Kidney glomerular epithelial cell (primary cell): ENCODE data around the gene KRTCAP2.
A peak's percentile ranks its signal among the peaks of the same experiment; 100 is the strongest.

Experiments used
- DNase-seq: peaks from one replicate; lab custom pipeline; 2025; lab: John Stamatoyannopoulos, UW

The KRTCAP2 gene

DNA sequence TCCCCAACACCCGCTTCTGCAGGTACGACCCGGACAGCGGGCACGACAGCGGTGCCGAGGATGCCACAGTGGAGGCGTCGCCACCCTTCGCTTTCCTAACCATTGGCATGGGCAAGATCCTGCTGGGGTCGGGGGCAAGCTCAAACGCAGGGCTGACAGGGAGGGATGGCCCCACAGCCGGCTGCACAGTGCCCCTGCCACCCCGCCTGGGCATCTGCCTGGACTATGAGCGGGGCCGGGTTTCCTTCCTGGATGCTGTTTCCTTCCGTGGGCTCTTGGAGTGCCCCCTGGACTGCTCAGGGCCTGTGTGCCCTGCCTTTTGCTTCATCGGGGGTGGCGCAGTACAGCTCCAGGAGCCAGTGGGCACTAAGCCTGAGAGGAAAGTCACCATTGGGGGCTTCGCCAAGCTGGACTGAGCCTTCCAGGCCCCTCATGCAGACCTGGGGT, 10.7 kb upstream of the KRTCAP2 start:
- DNase-seq = no peak

- DNase-seq = no peak
Measured at GRCh38 chr1:155182052-155182550, 9.0 kb upstream of the KRTCAP2 start.

DNA sequence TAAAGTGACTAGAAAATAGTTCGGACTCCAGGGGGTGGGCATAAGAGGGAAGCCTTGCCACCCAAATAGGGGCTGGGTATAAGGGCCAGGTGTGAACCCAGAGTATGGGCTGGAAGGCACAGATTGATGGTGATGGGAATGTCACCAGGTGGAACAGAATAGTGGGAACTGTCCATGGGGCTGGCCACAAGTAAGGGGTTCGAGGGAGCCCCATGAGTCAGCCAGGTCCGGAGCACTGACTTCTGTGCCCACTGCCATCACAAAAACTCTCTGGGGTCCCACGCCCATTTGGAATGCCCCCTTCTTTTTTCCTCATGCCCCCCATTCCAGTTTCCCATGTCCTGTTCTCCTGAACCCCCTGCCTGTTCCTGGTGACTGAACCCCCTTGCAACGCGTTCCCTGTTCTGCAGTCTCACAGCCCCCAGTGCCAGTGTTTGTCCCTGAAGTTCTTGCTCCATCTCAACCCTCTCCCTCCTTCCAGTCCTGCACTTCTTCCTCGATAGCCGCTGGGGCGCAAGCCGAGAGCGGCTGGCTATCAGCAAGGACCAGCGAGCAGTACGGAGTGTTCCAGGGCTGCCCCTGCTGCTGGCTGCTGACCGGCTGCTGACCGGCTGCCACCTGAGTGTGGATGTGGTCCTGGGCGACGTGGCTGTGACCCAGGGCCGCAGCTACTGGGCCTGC, 8.4 kb upstream of the KRTCAP2 start:
- no peak for DNase-seq

DNA sequence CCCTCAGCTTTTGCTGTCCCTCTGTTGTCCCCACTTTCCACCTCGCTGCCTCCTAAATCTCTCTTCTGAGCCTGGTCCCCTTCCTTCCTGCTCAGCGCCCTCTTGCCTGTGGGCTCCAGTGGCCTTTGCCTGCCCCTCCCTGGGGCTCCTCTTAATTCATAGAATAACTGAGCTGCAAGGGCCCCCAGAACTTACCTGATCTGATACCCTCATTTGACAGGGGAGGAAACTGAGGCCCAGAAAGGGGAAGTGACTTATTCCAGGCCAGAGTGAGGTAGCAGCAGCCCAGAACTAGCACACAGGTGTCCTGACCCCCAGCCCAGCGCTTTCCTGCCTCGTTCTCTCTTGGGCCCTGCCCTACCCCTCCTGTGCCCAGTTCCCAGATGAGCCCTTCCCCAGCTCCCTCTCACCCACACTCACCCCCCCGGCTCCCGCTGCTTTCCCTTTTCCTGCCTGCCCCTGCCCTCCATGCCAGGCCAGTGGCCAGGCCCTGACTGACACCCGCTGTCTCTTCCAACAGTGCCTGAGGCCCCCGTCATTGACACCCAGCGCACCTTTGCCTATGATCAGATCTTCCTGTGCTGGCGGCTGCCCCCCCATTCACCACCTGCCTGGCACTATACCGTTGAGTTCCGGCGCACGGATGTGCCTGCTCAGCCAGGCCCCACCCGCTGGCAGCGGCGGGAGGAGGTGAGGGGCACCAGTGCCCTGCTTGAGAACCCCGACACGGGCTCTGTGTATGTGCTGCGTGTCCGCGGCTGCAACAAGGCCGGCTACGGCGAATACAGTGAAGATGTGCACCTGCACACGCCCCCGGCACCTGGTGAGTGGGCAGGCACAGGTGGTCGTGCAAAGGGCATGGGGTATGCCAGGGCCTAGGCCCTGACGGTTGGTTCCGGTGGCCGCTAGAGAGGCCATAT, 6.3 kb upstream of the KRTCAP2 start:
- DNase-seq = no peak

- no peak for DNase-seq
Measured at GRCh38 chr1:155178441-155179111, 5.5 kb upstream of the KRTCAP2 start.

DNA sequence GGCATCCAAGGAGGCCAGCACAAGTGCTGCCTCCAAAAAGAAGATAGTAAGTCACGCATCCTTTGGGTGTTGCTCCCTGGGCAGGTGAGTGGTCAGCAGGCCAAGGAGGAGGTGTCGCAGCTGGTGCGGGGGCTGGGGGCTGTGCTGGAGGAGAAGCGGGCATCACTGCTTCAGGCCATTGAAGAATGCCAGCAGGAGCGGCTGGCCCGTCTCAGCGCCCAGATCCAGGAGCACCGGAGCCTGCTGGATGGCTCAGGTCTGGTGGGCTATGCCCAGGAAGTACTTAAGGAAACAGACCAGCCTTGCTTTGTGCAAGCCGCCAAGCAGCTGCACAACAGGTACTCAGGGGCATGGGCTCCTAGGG, 4.8 kb upstream of the KRTCAP2 start:
- no peak for DNase-seq

GRCh38 chr1:155177192-155177917, 4.3 kb upstream of the KRTCAP2 start:
- no peak for DNase-seq

- peak; percentile 70 for DNase-seq
Measured at GRCh38 chr1:155176544-155177071, 3.5 kb upstream of the KRTCAP2 start.

- DNase-seq = no peak
Measured at GRCh38 chr1:155175927-155176371, 2.8 kb upstream of the KRTCAP2 start.

DNA sequence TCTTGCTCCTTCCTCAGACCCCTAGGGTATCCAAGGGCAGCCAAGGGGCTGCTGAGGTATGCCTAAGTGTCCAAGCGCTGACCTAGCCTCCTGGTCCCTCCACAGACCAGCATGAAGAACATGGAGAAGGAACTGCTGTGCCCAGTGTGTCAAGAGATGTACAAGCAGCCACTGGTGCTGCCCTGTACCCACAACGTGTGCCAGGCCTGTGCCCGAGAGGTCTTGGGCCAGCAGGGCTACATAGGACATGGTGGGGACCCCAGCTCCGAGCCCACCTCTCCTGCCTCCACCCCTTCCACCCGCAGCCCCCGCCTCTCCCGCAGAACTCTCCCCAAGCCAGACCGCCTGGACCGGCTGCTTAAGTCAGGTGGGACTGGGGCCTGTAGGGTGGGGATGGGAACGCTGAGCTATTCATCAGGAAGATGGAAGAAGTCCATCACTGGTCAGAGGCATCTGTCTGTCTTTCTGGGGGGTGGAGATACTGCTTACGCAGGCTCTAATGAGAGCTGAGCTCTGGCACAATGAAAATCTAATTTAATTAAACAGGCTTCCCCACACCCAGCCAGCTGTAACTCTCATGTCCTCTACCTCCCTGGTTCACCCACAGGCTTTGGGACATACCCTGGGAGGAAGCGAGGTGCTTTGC, 2.3 kb upstream of the KRTCAP2 start:
- no peak for DNase-seq

GRCh38 chr1:155174324-155175280, 1.5 kb upstream of the KRTCAP2 start:
- DNase-seq = no peak

DNA sequence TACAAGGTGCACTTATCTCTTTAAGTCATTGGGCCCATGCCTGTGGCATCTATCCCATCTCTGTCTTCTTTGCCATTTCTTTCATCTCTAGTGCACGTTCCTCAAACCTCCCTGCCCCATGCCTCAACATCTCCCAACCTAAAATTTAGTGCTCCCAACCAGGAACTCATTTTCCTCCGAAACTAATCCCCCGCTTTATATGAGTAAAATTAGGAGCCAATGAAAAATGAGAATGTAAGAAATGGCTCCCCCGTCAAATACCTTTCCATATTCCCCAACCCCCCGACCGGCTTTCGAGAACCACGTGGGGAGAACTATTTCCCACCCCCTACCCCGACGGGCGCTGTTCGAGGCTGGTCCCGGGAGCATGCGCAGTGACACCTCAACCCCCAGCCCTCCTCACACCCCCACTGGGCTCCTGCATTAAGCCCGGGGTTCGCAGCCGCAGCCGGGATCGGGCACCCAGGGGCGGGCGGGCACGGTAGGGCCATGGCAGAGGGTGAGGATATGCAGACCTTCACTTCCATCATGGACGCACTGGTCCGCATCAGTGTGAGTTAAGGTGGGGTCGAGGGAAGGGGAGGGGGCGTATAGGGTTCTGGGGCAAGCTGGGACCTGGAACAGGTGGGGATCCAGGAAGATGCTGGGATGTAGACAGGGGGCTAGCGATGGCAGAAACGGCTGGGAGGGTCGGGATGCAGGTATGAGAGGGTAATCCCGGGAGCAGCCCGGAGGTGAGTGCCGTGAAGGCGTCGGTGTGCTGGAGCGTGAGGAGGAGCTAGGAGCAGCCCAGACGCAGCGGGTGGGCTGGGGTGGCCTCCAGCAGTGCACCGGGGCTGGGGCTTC, 597 bp upstream of the KRTCAP2 start, which contains the start of gene TRIM46:
Gene TRIM46, plus strand, starts transcription at position 372 of the 846 bp plus-strand sequence. Its CDS starts 118 bp downstream, at position 490.
- peak; percentile 40 for DNase-seq

GRCh38 chr1:155171836-155172731, 1.0 kb downstream of the KRTCAP2 start:
- no peak for DNase-seq

DNA sequence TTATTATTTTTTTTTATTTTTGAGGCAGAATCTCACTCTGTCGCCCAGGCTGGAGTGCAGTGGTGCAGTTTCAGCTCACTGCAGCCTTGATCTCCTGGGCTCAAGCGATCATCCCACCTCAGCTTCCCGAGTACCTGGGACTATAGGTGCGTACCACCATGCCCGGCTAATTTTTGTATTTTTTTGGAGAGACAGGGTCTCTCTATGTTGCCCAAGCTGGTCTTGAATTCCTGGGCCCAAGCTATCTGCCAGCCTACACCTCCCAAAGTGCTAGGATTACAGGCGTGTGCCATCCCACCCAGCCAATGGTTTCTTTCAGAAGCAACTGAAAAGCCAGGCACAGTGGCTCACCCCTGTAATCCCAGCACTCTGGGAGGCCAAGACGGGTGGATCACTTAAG, 2.3 kb downstream of the KRTCAP2 start:
- DNase-seq = no peak

GRCh38 chr1:155170101-155170785, 2.9 kb downstream of the KRTCAP2 start:
- DNase-seq = no peak

DNA sequence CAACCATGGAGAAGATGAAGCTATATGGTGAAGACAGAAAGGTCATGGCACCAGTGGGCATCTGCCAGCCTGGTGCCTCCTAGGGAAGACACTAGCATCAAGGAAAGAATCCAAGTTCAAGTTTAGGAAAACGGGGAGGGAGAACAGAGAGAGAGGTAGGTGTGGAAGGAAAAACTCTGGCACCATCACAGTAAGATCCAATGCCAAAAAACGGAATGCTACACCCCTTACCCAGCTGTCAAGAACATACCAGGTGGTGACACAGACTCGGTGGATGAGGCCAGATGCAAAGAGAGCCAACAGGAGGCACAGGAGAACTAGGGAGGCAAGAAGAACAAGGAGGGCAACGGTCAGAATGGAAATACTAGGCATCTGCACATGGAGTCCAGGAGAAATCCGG, 3.6 kb downstream of the KRTCAP2 start:
- no peak for DNase-seq
